ENCODE measurements around the gene HEYL. TPM values are rescaled to one million over a fixed set of nuclear protein-coding genes. Genes with fewer than 3 reads are reported as not detected.

HEYL gene
- total RNA-seq, 1 donor from 2014 or later: 1.3 TPM

DNA sequence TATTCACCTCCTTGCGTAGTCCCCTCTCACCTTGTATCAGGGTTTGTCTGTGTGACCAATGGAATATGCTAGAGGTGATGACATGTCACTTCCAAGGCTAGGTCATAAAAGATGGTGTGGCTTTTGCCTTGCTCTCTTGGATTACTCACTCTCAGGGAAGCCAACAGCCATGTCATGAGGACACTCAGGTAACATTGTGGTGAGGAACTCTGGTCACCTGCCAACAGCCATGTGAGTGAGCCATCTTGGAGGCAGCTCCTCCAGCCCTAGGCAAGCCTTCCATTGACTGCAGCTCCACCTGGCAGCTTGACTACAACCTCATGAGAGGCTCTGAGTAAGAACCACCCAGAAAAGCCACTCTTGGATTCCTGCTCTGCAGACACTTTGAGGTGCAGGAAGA lies 11.0 kb upstream of the HEYL start:
- H3K36me3 Mint-ChIP-seq (ENCODE audit: low read depth, unreplicated experiment): no peaks in the 10 kb centered on the region
- H3K4me3 Mint-ChIP-seq (ENCODE audit: unreplicated experiment): no peak overlapping the region
- H3K4me1 Mint-ChIP-seq (ENCODE audit: unreplicated experiment): no peaks in the 10 kb centered on the region
- H3K9me3 Mint-ChIP-seq (ENCODE audit: unreplicated experiment): no peaks in the 10 kb centered on the region
- DNase-seq (ENCODE audit: low spot score): no peak
- peaks cover 9% of the 10 kb centered on the region for H3K27me3 Mint-ChIP-seq (ENCODE audit: unreplicated experiment)
- H3K27ac Mint-ChIP-seq (ENCODE audit: unreplicated experiment): no peak overlapping the region
- TF ChIP-seq, protein P1, sequence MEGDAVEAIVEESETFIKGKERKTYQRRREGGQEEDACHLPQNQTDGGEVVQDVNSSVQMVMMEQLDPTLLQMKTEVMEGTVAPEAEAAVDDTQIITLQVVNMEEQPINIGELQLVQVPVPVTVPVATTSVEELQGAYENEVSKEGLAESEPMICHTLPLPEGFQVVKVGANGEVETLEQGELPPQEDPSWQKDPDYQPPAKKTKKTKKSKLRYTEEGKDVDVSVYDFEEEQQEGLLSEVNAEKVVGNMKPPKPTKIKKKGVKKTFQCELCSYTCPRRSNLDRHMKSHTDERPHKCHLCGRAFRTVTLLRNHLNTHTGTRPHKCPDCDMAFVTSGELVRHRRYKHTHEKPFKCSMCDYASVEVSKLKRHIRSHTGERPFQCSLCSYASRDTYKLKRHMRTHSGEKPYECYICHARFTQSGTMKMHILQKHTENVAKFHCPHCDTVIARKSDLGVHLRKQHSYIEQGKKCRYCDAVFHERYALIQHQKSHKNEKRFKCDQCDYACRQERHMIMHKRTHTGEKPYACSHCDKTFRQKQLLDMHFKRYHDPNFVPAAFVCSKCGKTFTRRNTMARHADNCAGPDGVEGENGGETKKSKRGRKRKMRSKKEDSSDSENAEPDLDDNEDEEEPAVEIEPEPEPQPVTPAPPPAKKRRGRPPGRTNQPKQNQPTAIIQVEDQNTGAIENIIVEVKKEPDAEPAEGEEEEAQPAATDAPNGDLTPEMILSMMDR (IDR thresholded peaks at IDR 0.05; ENCODE audit: unreplicated experiment): no peak

DNA sequence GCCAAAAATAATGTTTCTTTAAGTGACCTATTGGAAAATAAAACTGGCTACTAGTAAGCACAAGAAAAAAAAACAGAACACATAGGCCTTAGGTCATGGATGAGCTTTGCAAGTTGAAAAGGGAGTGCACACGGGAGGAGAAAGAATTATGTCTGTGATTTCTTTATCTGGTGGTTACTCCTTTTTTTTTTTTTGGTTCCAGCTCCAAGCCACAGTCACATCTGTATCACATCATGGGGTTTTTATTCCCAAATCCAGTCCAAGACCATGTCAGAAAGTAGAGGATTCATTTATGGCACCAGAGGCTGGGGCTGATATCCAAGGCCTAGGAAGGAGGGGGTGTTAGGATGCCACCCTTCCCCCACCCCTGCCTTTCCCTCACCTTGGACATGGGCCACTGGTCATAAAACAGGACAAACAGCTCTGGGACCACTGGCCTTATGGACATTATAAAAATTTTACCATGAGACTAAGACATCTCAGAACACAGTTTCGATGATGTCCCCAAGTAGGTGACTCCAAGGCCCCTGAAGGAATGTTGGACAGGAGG lies 10.3 kb upstream of the HEYL start:
- H3K4me3 Mint-ChIP-seq (ENCODE audit: unreplicated experiment): no peak overlapping the region
- no peak for DNase-seq (ENCODE audit: low spot score)
- H3K9me3 Mint-ChIP-seq (ENCODE audit: unreplicated experiment): no peaks in the 10 kb centered on the region
- no peaks in the 10 kb centered on the region for H3K4me1 Mint-ChIP-seq (ENCODE audit: unreplicated experiment)
- peaks cover 12% of the 10 kb centered on the region for H3K27me3 Mint-ChIP-seq (ENCODE audit: unreplicated experiment)
- no peak overlapping the region for H3K27ac Mint-ChIP-seq (ENCODE audit: unreplicated experiment)
- no peaks in the 10 kb centered on the region for H3K36me3 Mint-ChIP-seq (ENCODE audit: low read depth, unreplicated experiment)
- TF ChIP-seq, protein P1 (IDR thresholded peaks at IDR 0.05; ENCODE audit: unreplicated experiment): no peak

DNA sequence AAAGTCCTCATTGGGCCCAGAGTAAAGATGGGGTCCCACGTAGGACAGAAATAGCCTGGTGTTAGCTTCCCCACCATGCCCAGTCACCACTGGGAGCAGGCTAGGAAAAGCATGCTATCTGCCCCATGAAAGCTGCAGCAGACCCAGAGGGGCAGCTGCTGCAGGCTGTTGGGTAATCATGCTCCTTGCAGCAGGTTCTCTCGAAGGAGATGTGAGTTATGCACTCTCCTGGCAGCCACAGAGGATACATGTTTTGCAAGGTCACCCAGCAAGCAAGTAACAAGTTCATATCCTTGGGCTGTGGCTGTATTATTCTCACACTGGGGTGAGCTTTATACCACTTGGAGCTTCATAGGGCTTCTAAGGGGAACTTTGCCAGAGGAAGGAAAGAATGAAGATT lies 9.1 kb upstream of the HEYL start:
- H3K4me1 Mint-ChIP-seq (ENCODE audit: unreplicated experiment): peaks cover 5% of the 10 kb centered on the region
- H3K27me3 Mint-ChIP-seq (ENCODE audit: unreplicated experiment): peaks cover 14% of the 10 kb centered on the region

DNA sequence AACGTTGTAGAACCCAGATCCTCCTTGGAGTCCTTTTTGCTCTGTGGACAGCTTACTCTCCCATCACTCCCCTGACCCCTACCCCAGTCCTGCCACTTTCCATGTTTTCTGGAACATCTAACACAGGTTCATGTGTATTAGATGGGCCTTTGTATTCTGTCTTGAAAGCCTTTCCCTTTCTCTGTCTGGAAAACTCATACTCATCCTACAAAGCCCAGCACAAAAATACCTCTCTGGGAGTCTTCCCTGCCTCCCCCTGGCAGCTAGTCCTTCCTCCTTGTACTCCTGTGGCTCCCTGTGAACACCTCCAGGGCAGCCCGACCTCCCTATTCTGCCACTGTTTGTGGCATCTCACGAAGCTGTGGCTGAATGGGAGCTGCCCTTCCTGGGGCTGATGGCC lies 7.8 kb upstream of the HEYL start:
- Mint-ChIP-seq H3K36me3 (ENCODE audit: low read depth, unreplicated experiment) (no peaks in the 10 kb centered on the region), H3K4me3 (ENCODE audit: unreplicated experiment) (no peak overlapping the region), H3K27ac (ENCODE audit: unreplicated experiment) (no peak overlapping the region), H3K4me1 (ENCODE audit: unreplicated experiment) (peaks cover 5% of the 10 kb centered on the region), H3K9me3 (ENCODE audit: unreplicated experiment) (no peaks in the 10 kb centered on the region), H3K27me3 (ENCODE audit: unreplicated experiment) (peaks cover 8% of the 10 kb centered on the region)
- TF ChIP-seq, protein P1 (IDR thresholded peaks at IDR 0.05; ENCODE audit: unreplicated experiment): no peak
- DNase-seq (ENCODE audit: low spot score): no peak

More for the DNA sequence above, 9.1 kb upstream of the HEYL start:
- TF ChIP-seq, protein P1 (IDR thresholded peaks at IDR 0.05; ENCODE audit: unreplicated experiment): no peak
- Mint-ChIP-seq H3K9me3 (ENCODE audit: unreplicated experiment) (no peaks in the 10 kb centered on the region), H3K36me3 (ENCODE audit: low read depth, unreplicated experiment) (no peaks in the 10 kb centered on the region), H3K27ac (ENCODE audit: unreplicated experiment) (no peak overlapping the region), H3K4me3 (ENCODE audit: unreplicated experiment) (no peak overlapping the region)
- no peak for DNase-seq (ENCODE audit: low spot score)

DNA sequence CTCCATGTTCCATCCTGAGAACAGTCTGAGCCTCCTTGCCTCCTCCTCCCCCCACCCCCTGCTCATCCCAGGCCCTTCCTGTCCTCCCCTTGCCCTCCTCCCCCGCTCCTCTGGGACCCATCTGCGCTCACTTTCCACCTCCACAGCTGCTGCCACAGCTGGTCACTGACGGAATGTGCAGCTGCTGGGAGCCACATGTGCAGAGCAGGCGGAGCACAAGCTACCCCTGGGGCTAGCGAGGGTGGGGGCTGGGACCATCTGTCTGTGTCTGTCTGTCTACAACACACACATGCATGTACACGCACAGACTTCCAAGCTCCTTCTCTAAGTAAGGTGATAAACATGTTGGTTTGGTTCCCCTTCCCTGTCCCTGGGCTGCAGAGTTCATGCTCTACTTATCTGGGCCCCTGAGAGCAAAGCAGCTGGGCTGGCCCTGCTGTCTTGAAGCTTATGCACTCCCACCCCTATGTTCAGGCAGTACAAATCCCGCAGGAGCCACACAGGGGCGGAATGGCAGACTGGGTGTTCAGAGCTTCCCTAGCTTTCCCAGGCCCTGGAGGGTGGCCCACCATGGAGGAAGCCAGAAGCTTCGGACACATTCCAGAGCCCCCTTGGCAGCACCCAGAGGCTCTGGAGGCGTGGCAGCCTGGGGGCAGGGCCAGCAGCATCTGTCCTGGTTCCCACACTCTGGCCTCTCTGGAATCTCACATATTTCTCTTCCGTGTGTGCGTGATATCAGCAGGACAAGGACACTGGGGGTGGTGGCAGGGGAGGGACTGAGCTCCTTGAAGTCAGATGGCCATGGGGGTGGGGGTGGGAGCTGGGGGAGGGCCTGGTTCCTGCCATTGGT lies 7.0 kb upstream of the HEYL start:
- no peak for DNase-seq (ENCODE audit: low spot score)
- Mint-ChIP-seq H3K4me1 (ENCODE audit: unreplicated experiment) (peaks cover 5% of the 10 kb centered on the region), H3K36me3 (ENCODE audit: low read depth, unreplicated experiment) (no peaks in the 10 kb centered on the region), H3K27me3 (ENCODE audit: unreplicated experiment) (peaks cover 8% of the 10 kb centered on the region), H3K4me3 (ENCODE audit: unreplicated experiment) (no peak overlapping the region), H3K9me3 (ENCODE audit: unreplicated experiment) (no peaks in the 10 kb centered on the region), H3K27ac (ENCODE audit: unreplicated experiment) (no peak overlapping the region)
- TF ChIP-seq, protein P1 (IDR thresholded peaks at IDR 0.05; ENCODE audit: unreplicated experiment): no peak
